ENCODE results near the gene XPO1.
A peak's percentile ranks its signal among the peaks of the same experiment; 100 is the strongest.

DNA sequence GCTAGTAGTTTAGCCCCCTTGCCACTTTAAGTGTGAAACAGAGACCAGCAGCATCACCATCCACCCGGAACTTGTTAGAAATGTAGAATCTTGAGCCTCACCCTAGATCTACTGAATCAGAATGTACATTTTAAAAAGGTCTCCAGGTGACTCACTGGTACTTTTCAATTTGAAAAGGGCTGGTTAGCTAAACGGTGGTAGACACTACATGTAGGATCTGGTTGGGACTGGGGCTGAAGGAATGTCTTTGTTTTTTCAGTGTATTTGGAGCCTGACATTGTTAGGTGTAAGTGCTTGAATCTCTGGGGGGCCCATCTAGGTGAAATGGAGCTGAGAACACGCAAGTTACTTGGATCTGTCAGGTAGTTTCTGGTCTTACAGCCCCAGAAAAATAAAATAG lies 44.0 kb upstream of the XPO1 start:
- TF ChIP-seq, protein P1, sequence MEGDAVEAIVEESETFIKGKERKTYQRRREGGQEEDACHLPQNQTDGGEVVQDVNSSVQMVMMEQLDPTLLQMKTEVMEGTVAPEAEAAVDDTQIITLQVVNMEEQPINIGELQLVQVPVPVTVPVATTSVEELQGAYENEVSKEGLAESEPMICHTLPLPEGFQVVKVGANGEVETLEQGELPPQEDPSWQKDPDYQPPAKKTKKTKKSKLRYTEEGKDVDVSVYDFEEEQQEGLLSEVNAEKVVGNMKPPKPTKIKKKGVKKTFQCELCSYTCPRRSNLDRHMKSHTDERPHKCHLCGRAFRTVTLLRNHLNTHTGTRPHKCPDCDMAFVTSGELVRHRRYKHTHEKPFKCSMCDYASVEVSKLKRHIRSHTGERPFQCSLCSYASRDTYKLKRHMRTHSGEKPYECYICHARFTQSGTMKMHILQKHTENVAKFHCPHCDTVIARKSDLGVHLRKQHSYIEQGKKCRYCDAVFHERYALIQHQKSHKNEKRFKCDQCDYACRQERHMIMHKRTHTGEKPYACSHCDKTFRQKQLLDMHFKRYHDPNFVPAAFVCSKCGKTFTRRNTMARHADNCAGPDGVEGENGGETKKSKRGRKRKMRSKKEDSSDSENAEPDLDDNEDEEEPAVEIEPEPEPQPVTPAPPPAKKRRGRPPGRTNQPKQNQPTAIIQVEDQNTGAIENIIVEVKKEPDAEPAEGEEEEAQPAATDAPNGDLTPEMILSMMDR (conservative IDR thresholded peaks at IDR 0.05; ENCODE audit: low read depth in 2 of 2), result no peak
- no peak for TF ChIP-seq EZH2 (IDR thresholded peaks at IDR 0.05; ENCODE audit: low read depth, unreplicated experiment)
- TF ChIP-seq CREB1 (CRISPR knock-in tag; IDR thresholded peaks at IDR 0.05; ENCODE audit: low read depth), result peak; percentile 38
- TF ChIP-seq EZH2phosphoT487 (IDR thresholded peaks at IDR 0.05; ENCODE audit: unreplicated experiment), result no peak
- TF ChIP-seq, protein P2, sequence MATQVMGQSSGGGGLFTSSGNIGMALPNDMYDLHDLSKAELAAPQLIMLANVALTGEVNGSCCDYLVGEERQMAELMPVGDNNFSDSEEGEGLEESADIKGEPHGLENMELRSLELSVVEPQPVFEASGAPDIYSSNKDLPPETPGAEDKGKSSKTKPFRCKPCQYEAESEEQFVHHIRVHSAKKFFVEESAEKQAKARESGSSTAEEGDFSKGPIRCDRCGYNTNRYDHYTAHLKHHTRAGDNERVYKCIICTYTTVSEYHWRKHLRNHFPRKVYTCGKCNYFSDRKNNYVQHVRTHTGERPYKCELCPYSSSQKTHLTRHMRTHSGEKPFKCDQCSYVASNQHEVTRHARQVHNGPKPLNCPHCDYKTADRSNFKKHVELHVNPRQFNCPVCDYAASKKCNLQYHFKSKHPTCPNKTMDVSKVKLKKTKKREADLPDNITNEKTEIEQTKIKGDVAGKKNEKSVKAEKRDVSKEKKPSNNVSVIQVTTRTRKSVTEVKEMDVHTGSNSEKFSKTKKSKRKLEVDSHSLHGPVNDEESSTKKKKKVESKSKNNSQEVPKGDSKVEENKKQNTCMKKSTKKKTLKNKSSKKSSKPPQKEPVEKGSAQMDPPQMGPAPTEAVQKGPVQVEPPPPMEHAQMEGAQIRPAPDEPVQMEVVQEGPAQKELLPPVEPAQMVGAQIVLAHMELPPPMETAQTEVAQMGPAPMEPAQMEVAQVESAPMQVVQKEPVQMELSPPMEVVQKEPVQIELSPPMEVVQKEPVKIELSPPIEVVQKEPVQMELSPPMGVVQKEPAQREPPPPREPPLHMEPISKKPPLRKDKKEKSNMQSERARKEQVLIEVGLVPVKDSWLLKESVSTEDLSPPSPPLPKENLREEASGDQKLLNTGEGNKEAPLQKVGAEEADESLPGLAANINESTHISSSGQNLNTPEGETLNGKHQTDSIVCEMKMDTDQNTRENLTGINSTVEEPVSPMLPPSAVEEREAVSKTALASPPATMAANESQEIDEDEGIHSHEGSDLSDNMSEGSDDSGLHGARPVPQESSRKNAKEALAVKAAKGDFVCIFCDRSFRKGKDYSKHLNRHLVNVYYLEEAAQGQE (IDR thresholded peaks at IDR 0.05; ENCODE audit: unreplicated experiment), result no peak
- no peak for TF ChIP-seq POLR2AphosphoS5 (IDR thresholded peaks at IDR 0.05; ENCODE audit: low read depth)
- TF ChIP-seq JUNB (IDR thresholded peaks at IDR 0.05; ENCODE audit: unreplicated experiment), result no peak
- TF ChIP-seq NANOG (IDR thresholded peaks at IDR 0.05; ENCODE audit: borderline replicate concordance), result peak; percentile 51; the same call in 1 of the 2 replicates
- TF ChIP-seq ZNF114 (CRISPR knock-in tag; IDR thresholded peaks at IDR 0.05), result no peak

Data from GM23338 (cell line).